OCI-LY1 (cell line): ENCODE measurements around the gene CDH23.

ENCODE experiments used
- EZH2 ChIP-seq: fragments of 200-600 bp; sonication (generic), shearing (Covaris generic); IDR thresholded peaks from 2 replicates; pipeline ENCODE4 v1.8.0; 2017; ENCODE audit warnings: borderline replicate concordance, mixed run types, mild to moderate bottlenecking, antibody characterized with exemption, low read length, moderate library complexity, mixed read lengths
- TF ChIP-seq, protein P1 (sequence below): fragments of 200-600 bp; sonication (generic), shearing (Covaris generic); IDR thresholded peaks from 2 replicates; pipeline ENCODE4 v1.5.1; 2017; ENCODE audit warnings: mild to moderate bottlenecking, antibody characterized with exemption, low read length, moderate library complexity, mixed read lengths

GRCh38 chr10:71360735-71361134 lies 36.0 kb upstream of the CDH23 start:
- TF ChIP-seq, protein P1, sequence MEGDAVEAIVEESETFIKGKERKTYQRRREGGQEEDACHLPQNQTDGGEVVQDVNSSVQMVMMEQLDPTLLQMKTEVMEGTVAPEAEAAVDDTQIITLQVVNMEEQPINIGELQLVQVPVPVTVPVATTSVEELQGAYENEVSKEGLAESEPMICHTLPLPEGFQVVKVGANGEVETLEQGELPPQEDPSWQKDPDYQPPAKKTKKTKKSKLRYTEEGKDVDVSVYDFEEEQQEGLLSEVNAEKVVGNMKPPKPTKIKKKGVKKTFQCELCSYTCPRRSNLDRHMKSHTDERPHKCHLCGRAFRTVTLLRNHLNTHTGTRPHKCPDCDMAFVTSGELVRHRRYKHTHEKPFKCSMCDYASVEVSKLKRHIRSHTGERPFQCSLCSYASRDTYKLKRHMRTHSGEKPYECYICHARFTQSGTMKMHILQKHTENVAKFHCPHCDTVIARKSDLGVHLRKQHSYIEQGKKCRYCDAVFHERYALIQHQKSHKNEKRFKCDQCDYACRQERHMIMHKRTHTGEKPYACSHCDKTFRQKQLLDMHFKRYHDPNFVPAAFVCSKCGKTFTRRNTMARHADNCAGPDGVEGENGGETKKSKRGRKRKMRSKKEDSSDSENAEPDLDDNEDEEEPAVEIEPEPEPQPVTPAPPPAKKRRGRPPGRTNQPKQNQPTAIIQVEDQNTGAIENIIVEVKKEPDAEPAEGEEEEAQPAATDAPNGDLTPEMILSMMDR = no peak
- TF ChIP-seq EZH2 = no peak
